OCI-LY1 (cell line): ENCODE measurements around the gene DENND6A.
"Not testable (repeated sequence)": the region's sequence is repeated elsewhere in the genome, so short reads cannot be mapped to it uniquely, and the experiment has no call there.

Experiments
- H2AFZ ChIP-seq: fragments of 200-600 bp; sonication (generic), shearing (Covaris generic); 2 replicates; pipeline ENCODE4 v1.6.0; 2014; ENCODE audit warnings: antibody characterized with exemption, mild to moderate bottlenecking, low read length
- H3F3A ChIP-seq: fragments of 200-600 bp; sonication (generic), shearing (Covaris generic); 2 replicates; pipeline ENCODE4 v1.6.0; 2014; ENCODE audit warnings: mild to moderate bottlenecking, antibody characterized with exemption, low read length, moderate library complexity; ENCODE audit not compliant: insufficient read depth
- H3K27ac ChIP-seq: fragments of 200-600 bp; sonication (generic); 2 replicates; pipeline ENCODE4 v1.5.1; 2014; ENCODE audit warnings: low read length, mixed run types, mild to moderate bottlenecking, low read depth; ENCODE audit not compliant: poor library complexity, severe bottlenecking
- H3K27me3 ChIP-seq: fragments of 200-600 bp; sonication (generic); 2 replicates; pipeline ENCODE4 v1.6.0; 2014; ENCODE audit warnings: antibody characterized with exemption, mild to moderate bottlenecking, low read length, moderate library complexity; ENCODE audit not compliant: insufficient read depth
- H3K36me3 ChIP-seq: fragments of 200-600 bp; sonication (generic); 2 replicates; pipeline ENCODE4 v1.6.1; 2014; ENCODE audit warnings: mild to moderate bottlenecking, antibody characterized with exemption, low read length, moderate library complexity, mixed read lengths; ENCODE audit not compliant: insufficient read depth
- H3K4me1 ChIP-seq: fragments of 200-600 bp; sonication (generic); 2 replicates; pipeline ENCODE4 v1.5.1; 2014; ENCODE audit warnings: mild to moderate bottlenecking, low read length, moderate library complexity; ENCODE audit not compliant: insufficient read depth, severe bottlenecking
- H3K4me2 ChIP-seq: fragments of 200-600 bp; sonication (generic), shearing (Covaris generic); 2 replicates; pipeline ENCODE4 v1.6.1; 2014; ENCODE audit warnings: low read length
- H3K4me3 ChIP-seq: fragments of 200-600 bp; sonication (generic); 2 replicates; pipeline ENCODE4 v1.5.1; 2014; ENCODE audit warnings: low read length, low read depth, mild to moderate bottlenecking, mixed read lengths; ENCODE audit not compliant: poor library complexity, severe bottlenecking
- H3K79me2 ChIP-seq: fragments of 200-600 bp; shearing (Covaris generic); 2 replicates; pipeline ENCODE4 v1.6.1; 2016; ENCODE audit warnings: mixed run types, low read length, mixed read lengths; ENCODE audit not compliant: insufficient read depth
- H3K9ac ChIP-seq: fragments of 200-600 bp; sonication (generic), shearing (Covaris generic); 2 replicates; pipeline ENCODE4 v1.6.1; 2014; ENCODE audit warnings: mild to moderate bottlenecking, low read length, mixed read lengths
- H3K9me2 ChIP-seq: fragments of 200-600 bp; sonication (generic), shearing (Covaris generic); 2 replicates; pipeline ENCODE4 v1.6.1; 2014; ENCODE audit warnings: low read depth, mild to moderate bottlenecking, low read length, mixed read lengths
- H3K9me3 ChIP-seq: fragments of 200-600 bp; shearing (Covaris generic); 2 replicates; pipeline ENCODE4 v1.6.1; 2014; ENCODE audit warnings: low read length, mixed read lengths
- H4K20me1 ChIP-seq: fragments of 200-600 bp; sonication (generic), shearing (Covaris generic); 2 replicates; pipeline ENCODE4 v1.6.0; 2016; ENCODE audit warnings: mild to moderate bottlenecking, low read length; ENCODE audit not compliant: insufficient read depth
- EZH2 ChIP-seq: fragments of 200-600 bp; sonication (generic), shearing (Covaris generic); IDR thresholded peaks from 2 replicates; pipeline ENCODE4 v1.8.0; 2017; ENCODE audit warnings: borderline replicate concordance, mixed run types, mild to moderate bottlenecking, antibody characterized with exemption, low read length, moderate library complexity, mixed read lengths
- TF ChIP-seq, protein P1 (sequence below): fragments of 200-600 bp; sonication (generic), shearing (Covaris generic); IDR thresholded peaks from 2 replicates; pipeline ENCODE4 v1.5.1; 2017; ENCODE audit warnings: mild to moderate bottlenecking, antibody characterized with exemption, low read length, moderate library complexity, mixed read lengths

The DENND6A gene

GRCh38 chr3:57637391-57637790 lies 55.5 kb downstream of the DENND6A start:
- Histone ChIP-seq H3K9me2 (no peaks in the 10 kb centered on the region), H3K79me2 (no peaks in the 10 kb centered on the region), H3K27ac (no peak overlapping the region), H3F3A (no peaks in the 10 kb centered on the region), H3K4me2 (no peak overlapping the region), H2AFZ (no peak overlapping the region), H3K27me3 (no peaks in the 10 kb centered on the region), H3K4me1 (no peaks in the 10 kb centered on the region), H4K20me1 (no peaks in the 10 kb centered on the region), H3K9me3 (no peaks in the 10 kb centered on the region), H3K9ac (no peak overlapping the region), H3K36me3 (peaks cover 62% of the 10 kb centered on the region), H3K4me3 (no peak overlapping the region)
- no peak for TF ChIP-seq EZH2
- TF ChIP-seq, protein P1, sequence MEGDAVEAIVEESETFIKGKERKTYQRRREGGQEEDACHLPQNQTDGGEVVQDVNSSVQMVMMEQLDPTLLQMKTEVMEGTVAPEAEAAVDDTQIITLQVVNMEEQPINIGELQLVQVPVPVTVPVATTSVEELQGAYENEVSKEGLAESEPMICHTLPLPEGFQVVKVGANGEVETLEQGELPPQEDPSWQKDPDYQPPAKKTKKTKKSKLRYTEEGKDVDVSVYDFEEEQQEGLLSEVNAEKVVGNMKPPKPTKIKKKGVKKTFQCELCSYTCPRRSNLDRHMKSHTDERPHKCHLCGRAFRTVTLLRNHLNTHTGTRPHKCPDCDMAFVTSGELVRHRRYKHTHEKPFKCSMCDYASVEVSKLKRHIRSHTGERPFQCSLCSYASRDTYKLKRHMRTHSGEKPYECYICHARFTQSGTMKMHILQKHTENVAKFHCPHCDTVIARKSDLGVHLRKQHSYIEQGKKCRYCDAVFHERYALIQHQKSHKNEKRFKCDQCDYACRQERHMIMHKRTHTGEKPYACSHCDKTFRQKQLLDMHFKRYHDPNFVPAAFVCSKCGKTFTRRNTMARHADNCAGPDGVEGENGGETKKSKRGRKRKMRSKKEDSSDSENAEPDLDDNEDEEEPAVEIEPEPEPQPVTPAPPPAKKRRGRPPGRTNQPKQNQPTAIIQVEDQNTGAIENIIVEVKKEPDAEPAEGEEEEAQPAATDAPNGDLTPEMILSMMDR = no peak

- not testable (repeated sequence) for H3K27ac ChIP-seq, H3K27me3 ChIP-seq, H3K9ac ChIP-seq, H3K9me2 ChIP-seq, H2AFZ ChIP-seq, H3K9me3 ChIP-seq, H3F3A ChIP-seq, H4K20me1 ChIP-seq, H3K79me2 ChIP-seq, H3K4me2 ChIP-seq, H3K4me3 ChIP-seq, H3K4me1 ChIP-seq
- peaks cover 60% of the 10 kb centered on the region for H3K36me3 ChIP-seq
Observed at GRCh38 chr3:57634259-57634658, 58.6 kb downstream of the DENND6A start.

GRCh38 chr3:57627976-57628375 lies 64.9 kb downstream of the DENND6A start:
- Histone ChIP-seq H3K4me1 (no peaks in the 10 kb centered on the region), H3K9ac (no peak overlapping the region), H3K9me2 (no peaks in the 10 kb centered on the region), H4K20me1 (no peaks in the 10 kb centered on the region), H3K4me2 (no peak overlapping the region), H3K79me2 (no peaks in the 10 kb centered on the region), H3K27ac (no peak overlapping the region), H3F3A (no peaks in the 10 kb centered on the region), H2AFZ (no peak overlapping the region), H3K4me3 (no peak overlapping the region), H3K9me3 (no peaks in the 10 kb centered on the region), H3K27me3 (no peaks in the 10 kb centered on the region), H3K36me3 (peaks cover 81% of the 10 kb centered on the region)
- no peak for TF ChIP-seq EZH2
- TF ChIP-seq, protein P1 = no peak

DNA sequence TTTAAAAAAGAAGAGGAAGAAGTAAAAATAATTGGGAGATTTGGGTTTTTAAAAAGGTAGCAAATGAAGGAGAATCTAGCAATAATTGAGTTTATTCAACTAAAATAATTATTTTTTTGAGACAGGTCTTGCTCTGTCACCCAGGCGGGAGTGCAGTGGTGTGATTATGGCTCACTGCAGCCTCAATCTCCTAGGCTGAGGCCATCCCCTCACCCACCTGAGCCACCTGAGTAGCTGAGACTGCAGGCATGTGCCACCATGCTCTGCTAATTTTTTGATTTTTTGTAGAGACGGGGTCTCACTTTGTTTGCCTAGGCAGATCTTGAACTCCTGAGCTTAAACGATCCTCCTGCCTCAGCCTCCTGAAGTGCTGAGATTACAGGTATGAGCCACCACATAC lies 68.1 kb downstream of the DENND6A start:
- Histone ChIP-seq H4K20me1 (no peaks in the 10 kb centered on the region), H3K79me2 (no peaks in the 10 kb centered on the region), H3K4me2 (no peak overlapping the region), H3K9me2 (no peaks in the 10 kb centered on the region), H3K9me3 (peaks cover 2% of the 10 kb centered on the region; the same call in 1 of the 2 replicates), H2AFZ (no peak overlapping the region), H3K36me3 (peaks cover 65% of the 10 kb centered on the region), H3K4me1 (no peaks in the 10 kb centered on the region), H3K27me3 (no peaks in the 10 kb centered on the region), H3K4me3 (no peak overlapping the region), H3K27ac (no peak overlapping the region), H3K9ac (no peak overlapping the region), H3F3A (no peaks in the 10 kb centered on the region)
- TF ChIP-seq EZH2 = no peak
- TF ChIP-seq, protein P1 = no peak
